Mesenchymal stem cell (in vitro differentiated cells and primary cell): ENCODE measurements around the gene ITGA11.

Experiments used
- DNase-seq: peaks from one replicate; pipeline ENCODE4 v3.0.0-alpha.2; 2013
- H2AFZ ChIP-seq: one replicate; pipeline ENCODE4 v1.6.1; 2013; ENCODE audit warnings: low read depth, mild to moderate bottlenecking, control low read depth, inconsistent platforms, low read length, moderate library complexity
- H2AK5ac ChIP-seq: 2 replicates; pipeline ENCODE4 v1.6.1; 2013; ENCODE audit warnings: low read length, moderate library complexity, mild to moderate bottlenecking, inconsistent platforms; ENCODE audit not compliant: severe bottlenecking
- H2BK120ac ChIP-seq: one replicate; pipeline ENCODE4 v1.6.1; 2013; ENCODE audit warnings: low read depth, mild to moderate bottlenecking, inconsistent platforms, low read length, moderate library complexity
- H2BK12ac ChIP-seq, 2 experiments: one replicate each; pipeline ENCODE4 v1.6.1; 2013; ENCODE audit warnings: inconsistent platforms in 2 of 2, low read length in 2 of 2, mild to moderate bottlenecking in 2 of 2, moderate library complexity in 2 of 2, control low read depth in 1 of 2
- H2BK15ac ChIP-seq: one replicate; pipeline ENCODE4 v1.6.1; 2013; ENCODE audit warnings: mild to moderate bottlenecking, low read depth, inconsistent platforms; ENCODE audit not compliant: poor library complexity, severe bottlenecking
- H2BK5ac ChIP-seq: 2 replicates; pipeline ENCODE4 v1.6.1; 2013; ENCODE audit warnings: low read depth, mild to moderate bottlenecking, low read length, control low read depth, inconsistent platforms; ENCODE audit not compliant: poor library complexity, severe bottlenecking
- H3K14ac ChIP-seq, 2 experiments: one replicate each; pipeline ENCODE4 v1.6.1; 2013; ENCODE audit warnings: inconsistent platforms in 2 of 2, low read length in 2 of 2, control low read depth in 1 of 2, mild to moderate bottlenecking in 1 of 2, moderate library complexity in 1 of 2
- H3K18ac ChIP-seq, 2 experiments: one replicate each; pipeline ENCODE4 v1.6.1; 2013; ENCODE audit warnings: inconsistent platforms in 2 of 2, low read length in 2 of 2, control low read depth in 1 of 2, low read depth in 1 of 2, mild to moderate bottlenecking in 1 of 2
- H3K23ac ChIP-seq, 2 experiments: one replicate each; pipeline ENCODE4 v1.6.1; 2013; ENCODE audit warnings: inconsistent platforms in 2 of 2, low read length in 2 of 2, mild to moderate bottlenecking in 2 of 2, moderate library complexity in 2 of 2, control low read depth in 1 of 2
- H3K27ac ChIP-seq: 2 replicates; pipeline ENCODE4 v1.5.1; 2013; ENCODE audit warnings: mild to moderate bottlenecking, moderate library complexity, low read length, control low read depth, inconsistent platforms; ENCODE audit not compliant: poor library complexity, severe bottlenecking
- H3K27me3 ChIP-seq, 2 experiments: 2 replicates each; pipeline versions ENCODE4 v1.6.1 to v1.7.0; 2013; ENCODE audit warnings: low read length in 2 of 2, mild to moderate bottlenecking in 2 of 2, moderate library complexity in 2 of 2, control low read depth in 1 of 2, inconsistent platforms in 1 of 2; ENCODE audit not compliant: control insufficient read depth in 1 of 2, insufficient read depth in 1 of 2
- H3K36me3 ChIP-seq, 2 experiments: 2 replicates each; pipeline versions ENCODE4 v1.6.1 to v1.7.0; 2013; ENCODE audit warnings: low read length in 2 of 2, control low read depth in 1 of 2, inconsistent platforms in 1 of 2, low read depth in 1 of 2, mild to moderate bottlenecking in 1 of 2; ENCODE audit not compliant: insufficient read depth in 2 of 2, control insufficient read depth in 1 of 2
- H3K4ac ChIP-seq, 2 experiments: one replicate each; pipeline ENCODE4 v1.6.1; 2013; ENCODE audit warnings: inconsistent platforms in 2 of 2, low read length in 2 of 2, mild to moderate bottlenecking in 2 of 2, moderate library complexity in 2 of 2, control low read depth in 1 of 2, low read depth in 1 of 2
- H3K4me1 ChIP-seq: 2 replicates; pipeline ENCODE4 v1.6.1; 2013; ENCODE audit warnings: low read depth, low read length, control low read depth; ENCODE audit not compliant: control insufficient read depth, insufficient read depth
- H3K4me2 ChIP-seq: 2 replicates; pipeline ENCODE4 v1.6.1; 2013; ENCODE audit warnings: low read length, mild to moderate bottlenecking, inconsistent platforms; ENCODE audit not compliant: poor library complexity, severe bottlenecking
- H3K4me3 ChIP-seq, 2 experiments: 2 replicates each; pipeline versions ENCODE4 v1.5.1 to v1.7.0; 2013; ENCODE audit warnings: low read length in 2 of 2, mild to moderate bottlenecking in 2 of 2, control low read depth in 1 of 2, low read depth in 1 of 2; ENCODE audit not compliant: insufficient read depth in 1 of 2
- H3K79me1 ChIP-seq: replicated peaks from 2 replicates; pipeline ENCODE4 v1.6.1; 2013; ENCODE audit warnings: mild to moderate bottlenecking, control low read depth, low read length, inconsistent platforms; ENCODE audit not compliant: poor library complexity, severe bottlenecking
- H3K9ac ChIP-seq: 2 replicates; pipeline ENCODE4 v1.7.0; 2013; ENCODE audit warnings: mild to moderate bottlenecking, low read length, moderate library complexity
- H3K9me3 ChIP-seq: 2 replicates; pipeline ENCODE4 v1.7.0; 2013; ENCODE audit warnings: mild to moderate bottlenecking, low read length; ENCODE audit not compliant: control insufficient read depth
- H4K8ac ChIP-seq: one replicate; pipeline ENCODE4 v1.6.1; 2013; ENCODE audit warnings: inconsistent platforms, mild to moderate bottlenecking, low read length, moderate library complexity
- H4K91ac ChIP-seq: one replicate; pipeline ENCODE4 v1.6.1; 2013; ENCODE audit warnings: mild to moderate bottlenecking, low read length, inconsistent platforms
- WGBS: methylation state at CpG from one replicate; pipeline ENCODE4 v1.1.7; 2013; ENCODE audit warnings: mixed read lengths; 5-methylcytosine and 5-hydroxymethylcytosine counted together

The ITGA11 gene

DNA sequence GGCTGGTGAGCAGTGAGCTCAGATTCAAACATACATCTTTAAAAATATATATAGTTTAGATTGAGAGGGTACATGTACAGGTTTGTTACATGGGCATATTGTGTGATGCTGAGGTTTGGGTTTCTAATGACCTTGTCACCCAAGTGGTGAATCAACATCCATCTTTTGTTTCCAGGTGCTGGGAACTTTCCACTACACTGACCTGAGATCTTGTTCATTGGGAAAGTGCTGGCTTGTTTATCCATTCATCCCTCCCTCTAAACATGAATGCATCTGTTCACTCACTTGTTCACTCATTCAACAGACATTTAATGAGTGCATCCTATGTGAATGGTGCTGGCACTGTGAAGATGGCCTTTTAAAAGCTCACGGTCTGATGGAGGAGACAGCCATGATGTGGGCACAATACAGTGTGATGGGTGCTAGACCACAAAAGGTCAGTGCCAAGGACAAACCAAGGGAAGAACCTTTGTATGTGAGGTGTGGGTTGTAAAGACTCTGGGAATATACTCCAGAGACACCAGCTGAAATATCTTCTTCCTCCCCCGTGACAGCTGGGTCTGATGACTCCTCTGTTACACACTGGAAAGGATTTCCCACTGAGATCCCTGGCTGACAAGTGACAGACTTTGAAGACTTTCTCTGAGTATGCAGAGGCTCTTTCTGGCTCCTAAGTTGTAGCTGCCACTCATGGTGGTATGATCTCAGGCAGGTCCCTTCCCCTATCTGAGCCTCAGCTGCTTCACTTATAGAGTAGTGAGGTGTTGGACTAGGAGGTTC, 16.2 kb upstream of the ITGA11 start:
- no peak overlapping the region for H3K14ac ChIP-seq
- H3K9ac ChIP-seq: no peak overlapping the region
- no peak overlapping the region for H3K4ac ChIP-seq
- H2BK120ac ChIP-seq: no peak overlapping the region
- H3K18ac ChIP-seq: peak overlapping the region in 1 of 2 experiments; percentile 12
- no peak overlapping the region for H2AK5ac ChIP-seq
- no peaks in the 10 kb centered on the region for H3K4me1 ChIP-seq
- H3K36me3 ChIP-seq: no peaks in the 10 kb centered on the region
- no peak overlapping the region for H4K91ac ChIP-seq
- H3K27ac ChIP-seq: no peak overlapping the region
- no peak overlapping the region for H3K4me2 ChIP-seq
- no peaks in the 10 kb centered on the region for H3K79me1 ChIP-seq
- no peak for DNase-seq
- H2BK12ac ChIP-seq: peak overlapping the region in 1 of 2 experiments; percentile 66
- H4K8ac ChIP-seq: no peak overlapping the region
- peaks cover 3% of the 10 kb centered on the region for H3K9me3 ChIP-seq
- WGBS: 50% methylated on average over 2 of the region's 2 CpGs
- no peak overlapping the region for H3K23ac ChIP-seq
- H3K4me3 ChIP-seq: no peak overlapping the region
- no peak overlapping the region for H2BK15ac ChIP-seq
- H2AFZ ChIP-seq: no peak overlapping the region
- peaks cover 0 to 31% of the 10 kb centered on the region in 2 experiments for H3K27me3 ChIP-seq
- H2BK5ac ChIP-seq: no peak overlapping the region

DNA sequence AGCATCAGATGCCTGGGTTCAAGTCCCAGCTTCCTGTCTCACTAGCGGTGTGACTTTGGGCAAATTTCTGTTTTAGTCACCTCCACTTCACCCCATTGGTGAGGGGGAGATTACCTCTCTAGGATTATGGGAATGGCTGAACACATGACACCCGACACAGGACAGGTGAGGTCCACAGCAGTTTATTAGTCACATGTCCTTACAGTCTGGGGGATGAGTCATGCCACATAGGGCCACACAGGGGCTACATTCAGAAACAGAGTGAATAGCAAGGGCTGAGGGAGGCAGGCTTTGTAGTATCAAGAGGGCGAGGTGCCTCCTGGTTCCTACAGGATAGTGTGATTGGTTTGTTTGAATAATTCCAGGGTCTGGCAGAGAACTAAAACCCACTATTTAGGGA, 15.2 kb upstream of the ITGA11 start:
- H3K9ac ChIP-seq: no peak overlapping the region
- no peak overlapping the region for H2BK120ac ChIP-seq
- H3K4me2 ChIP-seq: no peak overlapping the region
- H3K4me3 ChIP-seq: no peak overlapping the region
- no peak overlapping the region for H3K4ac ChIP-seq
- H3K27me3 ChIP-seq: peaks cover 0 to 31% of the 10 kb centered on the region in 2 experiments
- no peak overlapping the region for H2BK15ac ChIP-seq
- WGBS: 85% methylated on average over 3 of the region's 3 CpGs
- peak overlapping the region in 1 of 2 experiments; percentile 15 for H2BK12ac ChIP-seq
- no peak overlapping the region for H2AFZ ChIP-seq
- no peak overlapping the region for H3K18ac ChIP-seq
- DNase-seq: no peak
- no peak overlapping the region for H3K27ac ChIP-seq
- no peaks in the 10 kb centered on the region for H3K79me1 ChIP-seq
- H3K23ac ChIP-seq: peak overlapping the region in 1 of 2 experiments; percentile 87
- no peak overlapping the region for H4K91ac ChIP-seq
- no peak overlapping the region for H2BK5ac ChIP-seq
- peak overlapping the region in 1 of 2 experiments; percentile 74 for H3K14ac ChIP-seq
- H4K8ac ChIP-seq: no peak overlapping the region
- H2AK5ac ChIP-seq: no peak overlapping the region
- no peaks in the 10 kb centered on the region for H3K36me3 ChIP-seq
- peaks cover 3% of the 10 kb centered on the region for H3K9me3 ChIP-seq
- no peaks in the 10 kb centered on the region for H3K4me1 ChIP-seq

- peak overlapping the region; percentile 25 for H2AK5ac ChIP-seq
- H3K9ac ChIP-seq: no peak overlapping the region
- H3K4me2 ChIP-seq: no peak overlapping the region
- no peaks in the 10 kb centered on the region for H3K36me3 ChIP-seq
- H4K91ac ChIP-seq: no peak overlapping the region
- no peak overlapping the region for H2BK5ac ChIP-seq
- no peak overlapping the region for H2BK12ac ChIP-seq
- H2AFZ ChIP-seq: no peak overlapping the region
- no peaks in the 10 kb centered on the region for H3K9me3 ChIP-seq
- no peak overlapping the region for H3K4me3 ChIP-seq
- H4K8ac ChIP-seq: no peak overlapping the region
- 62% methylated on average over 1 of the region's 2 CpGs for WGBS
- H3K4ac ChIP-seq: no peak overlapping the region
- no peak overlapping the region for H3K27ac ChIP-seq
- H3K27me3 ChIP-seq: peaks cover 0 to 29% of the 10 kb centered on the region in 2 experiments
- H3K79me1 ChIP-seq: no peaks in the 10 kb centered on the region
- H3K14ac ChIP-seq: no peak overlapping the region
- H3K4me1 ChIP-seq: peaks cover 4% of the 10 kb centered on the region
- no peak overlapping the region for H3K18ac ChIP-seq
- no peak overlapping the region for H2BK15ac ChIP-seq
- no peak overlapping the region for H3K23ac ChIP-seq
- DNase-seq: no peak
- H2BK120ac ChIP-seq: no peak overlapping the region
These were observed 13.4 kb upstream of the ITGA11 start for GRCh38 chr15:68445351-68445750.

DNA sequence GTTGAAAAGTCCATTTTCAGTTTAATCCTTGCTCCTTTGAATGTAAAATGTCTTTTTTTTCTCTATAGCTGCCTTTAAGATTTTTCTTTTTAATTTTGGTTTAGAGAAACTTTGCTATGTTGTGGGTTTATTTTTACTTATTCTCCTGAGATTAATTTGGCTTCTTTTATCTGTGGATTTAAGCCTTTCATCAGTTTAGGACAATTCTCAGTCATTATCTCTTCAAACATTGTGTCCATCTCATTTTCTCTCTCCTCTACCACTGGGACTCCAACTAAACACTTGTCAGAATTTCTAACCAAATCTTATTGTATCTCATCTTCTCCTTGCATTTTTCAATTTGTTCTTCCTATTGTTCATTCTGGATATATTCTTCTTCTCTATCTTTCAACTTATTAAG, 12.4 kb upstream of the ITGA11 start:
- no peak overlapping the region for H4K8ac ChIP-seq
- H3K4ac ChIP-seq: no peak overlapping the region
- H2AK5ac ChIP-seq: no peak overlapping the region
- DNase-seq: no peak
- no peak overlapping the region for H4K91ac ChIP-seq
- no peaks in the 10 kb centered on the region for H3K9me3 ChIP-seq
- peaks cover 4% of the 10 kb centered on the region for H3K4me1 ChIP-seq
- no peaks in the 10 kb centered on the region for H3K36me3 ChIP-seq
- no peak overlapping the region for H2BK5ac ChIP-seq
- H2AFZ ChIP-seq: no peak overlapping the region
- H3K27ac ChIP-seq: no peak overlapping the region
- H3K9ac ChIP-seq: no peak overlapping the region
- H3K14ac ChIP-seq: no peak overlapping the region
- no peak overlapping the region for H3K18ac ChIP-seq
- H3K27me3 ChIP-seq: peaks cover 0 to 21% of the 10 kb centered on the region in 2 experiments
- H3K4me3 ChIP-seq: no peak overlapping the region
- H2BK120ac ChIP-seq: no peak overlapping the region
- H3K23ac ChIP-seq: no peak overlapping the region
- no peak overlapping the region for H2BK15ac ChIP-seq
- no peak overlapping the region for H3K4me2 ChIP-seq
- H2BK12ac ChIP-seq: no peak overlapping the region
- H3K79me1 ChIP-seq: no peaks in the 10 kb centered on the region
